BJ (cell line): ENCODE results near the gene VTI1A. TPM values are rescaled to one million over a fixed set of nuclear protein-coding genes. Genes with fewer than 3 reads are reported as not detected.

Experiments
- CTCF ChIA-PET: fragments of 350-600 bp; formaldehyde crosslinking; extraction: SDS; loops from one replicate; lab custom pipeline; 2021; ENCODE audit warnings: antibody characterized with exemption, inconsistent platforms; lab: Yijun Ruan, JAX
- POLR2A ChIA-PET: fragments of 300-600 bp; sonication (Branson Sonifier 250); formaldehyde crosslinking; extraction: SDS; loops from one replicate; lab custom pipeline; 2021; ENCODE audit warnings: antibody characterized with exemption; lab: Charles Lee
- DNase-seq: peaks from one replicate; pipeline ENCODE4 v3.0.0-alpha.2; 2011; ENCODE audit warnings: low read depth
- H3K27me3 ChIP-seq: 2 replicates; pipeline ENCODE4 v1.6.0; 2011; ENCODE audit warnings: low read length; ENCODE audit not compliant: control insufficient read depth, insufficient read depth
- H3K36me3 ChIP-seq: 2 replicates; pipeline ENCODE4 v1.5.1; 2011; ENCODE audit warnings: low read length; ENCODE audit not compliant: control insufficient read depth, insufficient read depth
- H3K4me3 ChIP-seq: 2 replicates; pipeline ENCODE4 v1.5.1; 2011; ENCODE audit warnings: low read depth, mild to moderate bottlenecking, control low read depth, low read length
- polyA plus RNA-seq: library from polyadenylated mRNA; depleted of rRNA; stranded (reverse); fragments of >200 nt; gene quantifications from 2 replicates; pipeline ENCODE4 v1.2.3, GENCODE V29; 2011
- TF ChIP-seq, protein P1 (sequence below): IDR thresholded peaks from 2 replicates; pipeline ENCODE4 v1.5.1; 2011; ENCODE audit warnings: low read depth, mild to moderate bottlenecking, control low read depth, inconsistent platforms, low read length, moderate library complexity; ENCODE audit not compliant: insufficient read depth

VTI1A gene
- polyA plus RNA-seq, 1 experiment, result 13.4 TPM

DNA sequence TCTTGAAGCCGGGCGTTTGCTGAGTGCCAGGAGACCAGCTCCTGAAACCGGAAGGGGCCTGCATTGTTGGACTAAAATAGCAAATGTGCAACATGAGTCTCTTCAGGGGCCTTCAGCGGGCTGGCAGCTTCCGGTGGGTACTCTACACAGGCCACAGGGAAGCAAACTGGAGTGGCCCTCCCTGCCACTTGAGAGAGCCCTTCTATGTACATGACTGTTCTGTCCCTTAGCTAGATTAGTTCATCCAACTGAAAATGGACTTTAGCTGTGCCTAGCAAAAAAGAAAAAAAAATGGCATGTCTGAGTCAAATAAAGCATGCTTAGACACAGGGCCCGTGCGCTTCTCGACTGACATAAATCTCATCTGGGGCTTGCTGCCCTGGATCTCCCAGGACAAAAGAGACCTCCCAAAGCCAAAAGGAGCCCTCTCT, 387.8 kb downstream of the VTI1A start:
- TF ChIP-seq, protein P1, sequence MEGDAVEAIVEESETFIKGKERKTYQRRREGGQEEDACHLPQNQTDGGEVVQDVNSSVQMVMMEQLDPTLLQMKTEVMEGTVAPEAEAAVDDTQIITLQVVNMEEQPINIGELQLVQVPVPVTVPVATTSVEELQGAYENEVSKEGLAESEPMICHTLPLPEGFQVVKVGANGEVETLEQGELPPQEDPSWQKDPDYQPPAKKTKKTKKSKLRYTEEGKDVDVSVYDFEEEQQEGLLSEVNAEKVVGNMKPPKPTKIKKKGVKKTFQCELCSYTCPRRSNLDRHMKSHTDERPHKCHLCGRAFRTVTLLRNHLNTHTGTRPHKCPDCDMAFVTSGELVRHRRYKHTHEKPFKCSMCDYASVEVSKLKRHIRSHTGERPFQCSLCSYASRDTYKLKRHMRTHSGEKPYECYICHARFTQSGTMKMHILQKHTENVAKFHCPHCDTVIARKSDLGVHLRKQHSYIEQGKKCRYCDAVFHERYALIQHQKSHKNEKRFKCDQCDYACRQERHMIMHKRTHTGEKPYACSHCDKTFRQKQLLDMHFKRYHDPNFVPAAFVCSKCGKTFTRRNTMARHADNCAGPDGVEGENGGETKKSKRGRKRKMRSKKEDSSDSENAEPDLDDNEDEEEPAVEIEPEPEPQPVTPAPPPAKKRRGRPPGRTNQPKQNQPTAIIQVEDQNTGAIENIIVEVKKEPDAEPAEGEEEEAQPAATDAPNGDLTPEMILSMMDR, result no peak
- Histone ChIP-seq H3K4me3 (no peak overlapping the region), H3K36me3 (no peaks in the 10 kb centered on the region), H3K27me3 (no peaks in the 10 kb centered on the region)
- CTCF ChIA-PET, result no interaction called here
- DNase-seq, result no peak
- POLR2A ChIA-PET, result no interaction called here

DNA sequence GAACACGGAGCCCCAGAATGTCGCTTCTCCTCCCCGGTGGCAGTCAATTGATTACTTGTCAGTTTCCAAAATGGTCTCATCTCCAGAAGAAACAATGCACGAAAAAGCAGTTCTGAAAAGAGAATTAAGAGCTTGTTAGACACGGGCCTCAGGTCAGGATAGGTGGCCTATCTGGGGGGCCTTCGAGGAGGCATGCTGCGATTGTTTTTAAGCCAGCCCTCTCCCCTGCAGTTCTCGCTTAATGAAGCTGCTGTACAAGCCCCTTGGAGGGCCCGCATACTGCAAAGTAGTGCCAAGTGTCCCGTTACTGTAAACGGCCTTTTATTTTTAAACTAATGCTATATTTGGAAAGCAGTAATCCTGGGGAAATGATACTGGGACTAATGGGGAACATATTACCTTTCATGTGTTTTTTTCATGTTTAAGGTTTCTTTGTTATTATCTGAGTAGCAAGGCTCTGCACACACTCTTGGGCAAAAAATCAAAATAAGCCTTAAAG, 388.3 kb downstream of the VTI1A start:
- TF ChIP-seq, protein P1, result no peak
- CTCF ChIA-PET, result no interaction called here
- Histone ChIP-seq H3K27me3 (no peaks in the 10 kb centered on the region), H3K4me3 (no peak overlapping the region), H3K36me3 (no peaks in the 10 kb centered on the region)
- POLR2A ChIA-PET, result no interaction called here
- DNase-seq, result no peak

DNA sequence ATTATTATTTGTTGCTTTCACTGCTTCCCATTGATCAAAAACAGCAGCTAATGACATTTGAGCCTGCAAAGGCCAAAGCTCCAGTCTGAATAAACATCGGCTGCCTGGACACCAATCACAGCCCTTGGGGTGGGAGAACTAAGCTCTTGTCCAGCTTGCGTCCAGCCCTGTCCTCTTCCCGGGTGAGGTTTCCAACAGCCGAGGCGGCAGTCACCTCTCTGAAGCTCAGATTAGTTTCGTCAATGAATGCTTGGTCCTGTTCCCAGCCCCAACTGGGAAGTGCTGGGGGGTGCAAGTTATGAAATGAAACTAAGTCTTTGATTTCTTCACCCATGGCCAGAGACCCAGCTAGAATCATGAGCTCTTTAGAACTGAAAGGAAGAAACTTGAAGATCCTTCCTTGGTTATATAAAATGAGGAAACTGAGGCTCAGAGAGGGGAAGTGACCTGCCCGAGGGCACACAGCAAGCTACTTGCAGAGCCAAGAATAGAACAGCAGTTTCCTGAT, 389.0 kb downstream of the VTI1A start:
- ChIA-PET POLR2A (interaction anchor here (0.5 kb wide), 1 partner anchor 23 kb away, joined by 4 read pairs; no protein-coding TSS in a partner anchor), CTCF (interaction anchor here (0.9 kb wide), 1 partner anchor 21 kb away, joined by 3 read pairs; no protein-coding TSS in a partner anchor)
- TF ChIP-seq, protein P1, result no peak
- Histone ChIP-seq H3K4me3 (no peak overlapping the region), H3K27me3 (no peaks in the 10 kb centered on the region), H3K36me3 (no peaks in the 10 kb centered on the region)
- DNase-seq, result no peak

DNA sequence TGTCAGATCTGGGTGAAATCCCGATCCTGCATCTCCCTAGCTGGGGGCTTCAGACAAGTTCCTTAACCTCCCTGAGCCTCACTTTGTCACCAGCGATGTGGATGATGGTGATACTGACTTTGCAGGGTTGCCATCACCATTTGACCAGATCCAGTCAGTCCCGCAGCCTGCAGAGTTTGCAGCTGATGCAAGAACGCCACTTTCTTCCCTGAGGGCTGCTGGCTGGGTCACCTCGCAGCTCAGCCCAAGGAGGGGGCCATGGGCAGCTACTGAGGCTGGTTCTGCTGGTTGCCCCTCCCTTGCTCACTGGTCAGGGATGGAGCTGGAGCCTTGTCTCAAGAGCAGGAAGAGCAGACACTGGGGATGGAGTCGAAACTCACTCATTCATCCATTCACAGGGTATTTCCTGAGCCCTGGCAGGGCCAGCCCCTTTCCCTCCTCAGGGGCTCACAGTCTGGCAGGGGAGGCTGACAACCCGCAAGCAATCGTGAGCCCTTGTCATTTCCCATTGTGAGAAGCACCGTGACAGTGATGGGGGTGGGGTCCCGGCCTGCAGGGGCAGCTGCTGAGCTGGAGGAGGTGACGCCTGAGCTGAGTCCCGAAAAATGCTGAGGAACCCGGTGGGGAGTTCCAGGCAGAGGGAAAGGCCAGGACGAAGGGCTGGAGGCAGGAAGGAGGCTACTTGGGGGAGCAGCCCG, 391.9 kb downstream of the VTI1A start:
- TF ChIP-seq, protein P1, result no peak
- ChIA-PET CTCF (interaction anchor here (0.7 kb wide), 1 partner anchor 8 kb away, joined by 3 read pairs; no protein-coding TSS in a partner anchor), POLR2A (no interaction called here)
- H3K27me3 ChIP-seq, result no peaks in the 10 kb centered on the region
- no peaks in the 10 kb centered on the region for H3K36me3 ChIP-seq
- no peak overlapping the region for H3K4me3 ChIP-seq
- no peak for DNase-seq

DNA sequence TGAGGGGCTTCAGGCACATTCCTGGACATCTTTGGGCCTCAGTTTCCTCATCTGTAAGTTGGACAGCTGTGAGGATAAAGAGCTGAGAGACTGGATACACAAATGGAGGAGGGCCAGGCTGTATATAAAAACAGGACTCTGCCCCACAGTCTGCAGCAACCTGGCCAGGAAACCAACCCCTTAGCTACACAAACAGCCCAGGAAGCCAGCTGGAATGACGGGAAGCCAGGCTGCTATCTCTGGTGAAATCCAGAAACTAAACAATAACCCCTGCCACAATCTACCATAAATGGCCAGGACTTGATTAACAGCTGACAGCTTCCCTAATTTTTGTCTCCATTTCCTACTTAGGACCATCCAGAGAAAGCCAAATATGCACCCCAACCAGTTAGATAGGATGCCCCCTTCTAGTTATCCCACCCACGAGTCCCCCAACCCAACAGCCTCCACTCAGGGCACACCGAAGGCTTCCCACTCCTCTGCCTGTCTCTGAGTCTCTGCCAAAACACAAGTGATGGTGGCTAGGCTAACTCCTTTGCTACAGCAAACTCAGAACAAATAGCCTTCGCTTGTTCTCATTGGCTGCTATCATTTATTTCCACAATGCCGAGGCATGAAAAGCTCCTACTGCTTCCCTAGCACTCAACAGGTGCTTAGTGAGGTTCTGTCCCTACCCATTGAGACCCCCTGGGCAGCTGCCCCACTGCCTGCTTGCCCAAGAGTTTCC, 393.1 kb downstream of the VTI1A start:
- Histone ChIP-seq H3K4me3 (no peak overlapping the region), H3K27me3 (no peaks in the 10 kb centered on the region), H3K36me3 (no peaks in the 10 kb centered on the region)
- DNase-seq, result no peak
- POLR2A ChIA-PET, result no interaction called here
- TF ChIP-seq, protein P1, result no peak
- CTCF ChIA-PET, result interaction anchor here (1.2 kb wide), 1 partner anchor 16 kb away, joined by 4 read pairs; no protein-coding TSS in a partner anchor
